Thyroid gland (tissue), 4 donors: ENCODE results near the gene CHCT1.

Source experiments
- CTCF ChIP-seq, 6 experiments: fragments of 200-600 bp in 3 of 6; fragments of 450-650 bp in 3 of 6; sonication (generic) in 3 of 6; IDR thresholded peaks; one replicate each; pipeline ENCODE4 v1.5.1; 2016 to 2019; ENCODE audit warnings: antibody characterized with exemption in 6 of 6, mild to moderate bottlenecking in 2 of 6, inconsistent platforms in 1 of 6, moderate library complexity in 1 of 6
- POLR2A ChIP-seq, 2 donors: fragments of 450-650 bp; IDR thresholded peaks; one replicate each; pipeline ENCODE4 v1.6.1; 2017; ENCODE audit warnings: antibody characterized with exemption in 2 of 2, mild to moderate bottlenecking in 2 of 2, moderate library complexity in 1 of 2

GRCh38 chr17:60421273-60422161 is 772 bp upstream of the CHCT1 start:
- TF ChIP-seq CTCF (IDR thresholded peaks at IDR 0.05): peak; percentile 84 to 92 (median 88)
- no peak for TF ChIP-seq POLR2A (IDR thresholded peaks at IDR 0.05)
